GM12892 (cell line): Measurements from ENCODE around the gene GSPT1.

Experiments
- POLR2A ChIP-seq: IDR thresholded peaks from 2 replicates; pipeline ENCODE4 v1.6.1; 2011; ENCODE audit warnings: low read depth, low read length, control low read depth
- POLR2AphosphoS5 ChIP-seq: IDR thresholded peaks from 2 replicates; pipeline ENCODE4 v1.6.1; 2011; ENCODE audit warnings: low read depth, low read length, control low read depth
- TAF1 ChIP-seq: IDR thresholded peaks from 2 replicates; pipeline ENCODE4 v1.6.1; 2011; ENCODE audit warnings: low read depth, mild to moderate bottlenecking, control low read depth, low read length, borderline replicate concordance

GRCh38 chr16:11841026-11841425 lies 74.7 kb downstream of the GSPT1 start:
- TF ChIP-seq TAF1 (no peak), POLR2A (no peak), POLR2AphosphoS5 (no peak)
